T-cell (primary cell): Measurements from ENCODE around the gene PRDM16. TPM values are rescaled to one million over a fixed set of nuclear protein-coding genes. Genes with fewer than 3 reads are reported as not detected.

ENCODE experiments used
- ATAC-seq, 4 experiments: fragments of 200-7000 bp in 3 of 4; fragments of 150-1000 bp in 1 of 4; cut with Tn5 transposase; replicated peaks in 1 of 4; 1 replicate in 3 of 4; 2 replicates in 1 of 4; pipeline ENCODE4 v1.10.0; 2021; ENCODE audit warnings: moderate library complexity in 3 of 4, mild to moderate bottlenecking in 2 of 4, moderate number of reproducible peaks in 1 of 4
- CTCF ChIA-PET, 2 donors: fragments of 300-600 bp; sonication (Branson Sonifier 250); formaldehyde crosslinking; loops; one replicate each; lab custom pipeline; 2022; ENCODE audit warnings: antibody characterized with exemption in 2 of 2; lab: Charles Lee
- POLR2A ChIA-PET, 2 donors: fragments of 300-600 bp; sonication (Branson Sonifier 250); formaldehyde crosslinking; loops; one replicate each; lab custom pipeline; 2022; ENCODE audit warnings: antibody characterized with exemption in 2 of 2; lab: Charles Lee
- DNase-seq, 35 experiments: peaks; one replicate each; pipeline versions ENCODE4 v3.0.0 to v3.0.0-alpha.2; 2013 to 2023
- H3K27ac ChIP-seq: one replicate; pipeline ENCODE4 v1.5.1; 2013; ENCODE audit warnings: low read length
- H3K27me3 ChIP-seq, 2 experiments: replicated peaks in 1 of 2; 1 replicate in 1 of 2; 2 replicates in 1 of 2; pipeline versions ENCODE4 v1.6.1 to v1.7.0; 2013; ENCODE audit warnings: low read length in 1 of 2, mixed read lengths in 1 of 2; ENCODE audit not compliant: control insufficient read depth in 2 of 2, insufficient read depth in 2 of 2; ENCODE audit errors: extremely low read depth in 1 of 2
- H3K36me3 ChIP-seq, 2 donors: 1 replicate in 1 of 2; 2 replicates in 1 of 2; pipeline versions ENCODE4 v1.6.1 to v1.7.0; 2013; ENCODE audit warnings: low read length in 1 of 2; ENCODE audit not compliant: control insufficient read depth in 2 of 2, insufficient read depth in 1 of 2; ENCODE audit errors: extremely low read depth in 1 of 2
- H3K4me1 ChIP-seq, 2 experiments: 1 replicate in 1 of 2; 2 replicates in 1 of 2; pipeline versions ENCODE4 v1.6.1 to v1.7.0; 2013; ENCODE audit warnings: low read length in 2 of 2, mixed read lengths in 1 of 2; ENCODE audit not compliant: insufficient read depth in 2 of 2, control insufficient read depth in 1 of 2; ENCODE audit errors: extremely low read depth in 1 of 2
- H3K4me3 ChIP-seq, 2 donors: 1 replicate in 1 of 2; 2 replicates in 1 of 2; pipeline versions ENCODE4 v1.5.1 to v1.7.0; 2013; ENCODE audit warnings: mild to moderate bottlenecking in 2 of 2, low read length in 1 of 2, moderate library complexity in 1 of 2; ENCODE audit not compliant: control insufficient read depth in 1 of 2; ENCODE audit errors: extremely low read depth in 1 of 2
- H3K9me3 ChIP-seq: 2 replicates; pipeline ENCODE4 v1.7.0; 2013
- H3K27ac Mint-ChIP-seq, 2 donors: one replicate each; pipeline ENCODE4 v1.8.0; 2020 to 2021; ENCODE audit warnings: mild to moderate bottlenecking in 2 of 2, mixed read lengths in 2 of 2
- H3K27me3 Mint-ChIP-seq, 2 donors: one replicate each; pipeline ENCODE4 v1.8.0; 2021 to 2022; ENCODE audit warnings: mixed read lengths in 2 of 2
- H3K36me3 Mint-ChIP-seq: one replicate; pipeline ENCODE4 v1.8.0; 2021; ENCODE audit warnings: mixed read lengths
- H3K4me1 Mint-ChIP-seq, 3 donors: one replicate each; pipeline ENCODE4 v1.8.0; 2020 to 2022; ENCODE audit warnings: mixed read lengths in 3 of 3, mild to moderate bottlenecking in 1 of 3
- H3K4me3 Mint-ChIP-seq, 3 donors: one replicate each; pipeline ENCODE4 v1.8.0; 2020 to 2022; ENCODE audit warnings: mild to moderate bottlenecking in 3 of 3, mixed read lengths in 3 of 3, moderate library complexity in 3 of 3
- H3K9me3 Mint-ChIP-seq, 3 donors: one replicate each; pipeline ENCODE4 v1.8.0; 2020 to 2022; ENCODE audit warnings: mixed read lengths in 3 of 3
- WGBS: methylation state at CpG from one replicate; pipeline ENCODE4 v1.1.5; 2013; ENCODE audit warnings: missing lambda C conversion rate; ENCODE audit not compliant: insufficient coverage; 5-methylcytosine and 5-hydroxymethylcytosine counted together
- total RNA-seq, 35 experiments: library from RNA in 6 of 35; stranded (reverse) in 6 of 35; fragments of 120-200 nt in 1 of 35; gene quantifications; one replicate each; pipeline versions ENCODE4 v1.2.1 to v1.2.4 and lab custom pipeline; 2013 to 2026

PRDM16 gene
- total RNA-seq, 5 donors from 2014 or later (not counting 1 experiment from before 2014, with no cell fraction given) = 0.15 to 0.70 (median 0.24) TPM; not detected in 1

DNA sequence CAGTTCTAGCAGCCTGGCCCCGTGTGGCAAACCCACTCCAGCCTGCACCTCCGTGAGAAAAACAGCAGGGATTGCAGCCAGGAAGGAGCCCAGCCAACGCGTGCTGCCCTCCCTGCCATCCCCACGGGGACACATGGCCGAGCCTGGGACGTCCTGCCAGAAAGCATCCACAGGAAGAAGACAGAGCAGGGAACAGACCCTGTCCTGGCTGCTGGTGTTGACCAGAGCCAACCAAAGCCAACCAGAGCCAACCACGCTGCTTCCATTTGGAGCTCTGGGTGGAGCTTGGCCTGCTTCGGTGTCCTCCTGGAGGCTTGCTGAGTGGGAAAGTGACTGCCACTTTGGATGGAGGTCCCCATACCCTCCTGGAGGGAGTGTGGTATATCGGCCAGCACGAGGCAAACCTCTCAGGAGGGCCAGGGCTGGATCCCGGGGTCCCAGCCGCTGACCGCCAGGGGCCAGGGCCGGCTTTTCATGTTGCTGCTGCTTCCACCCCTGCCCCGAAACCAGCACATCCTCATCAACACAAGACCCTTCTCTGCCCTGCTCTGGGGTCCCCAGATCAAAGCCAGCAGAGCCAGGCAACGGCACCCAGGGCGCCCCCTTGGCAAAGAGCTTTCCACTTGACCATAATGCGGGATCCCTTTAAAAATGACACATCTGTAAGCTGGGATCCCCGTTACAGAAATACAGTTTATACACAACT is 304.9 kb downstream of the PRDM16 start:
- CTCF ChIA-PET = no interaction called here
- Mint-ChIP-seq H3K9me3 (no peaks in the 10 kb centered on the region), H3K27me3 (peaks cover 6 to 8% of the 10 kb centered on the region in 2 donors), H3K27ac (no peak overlapping the region), H3K4me1 (peaks cover 6 to 19% (median 16%) of the 10 kb centered on the region in 3 donors), H3K4me3 (no peak overlapping the region), H3K36me3 (no peaks in the 10 kb centered on the region)
- Histone ChIP-seq H3K27me3 (peaks cover 0 to 51% of the 10 kb centered on the region in 2 experiments), H3K9me3 (no peaks in the 10 kb centered on the region), H3K4me3 (no peak overlapping the region), H3K36me3 (no peaks in the 10 kb centered on the region), H3K27ac (no peak overlapping the region), H3K4me1 (peaks cover 2 to 38% of the 10 kb centered on the region in 2 experiments)
- POLR2A ChIA-PET = no interaction called here
- ATAC-seq = no peak
- 82% methylated on average over 19 of the region's 20 CpGs for WGBS
- DNase-seq = no peak

DNA sequence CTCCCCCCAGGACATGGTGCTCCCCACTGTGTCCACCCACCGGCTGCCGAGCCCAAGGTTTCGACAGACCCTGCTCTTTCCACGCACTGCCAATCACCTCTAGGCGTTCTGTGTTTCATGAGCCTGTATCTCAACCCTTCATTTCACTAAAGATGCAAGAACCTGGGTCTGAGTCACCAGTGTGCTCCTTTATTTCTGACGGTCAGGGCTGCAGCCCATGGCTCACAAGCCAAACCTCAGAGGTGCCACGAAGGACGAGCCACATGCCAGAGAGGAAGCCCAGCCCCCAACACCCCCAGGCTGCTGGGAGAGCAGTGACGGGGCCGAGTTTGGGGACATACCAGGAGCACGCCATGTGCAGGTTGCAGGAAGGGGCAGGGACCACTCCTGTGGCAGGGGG is 306.2 kb downstream of the PRDM16 start:
- Histone ChIP-seq H3K9me3 (no peaks in the 10 kb centered on the region), H3K4me3 (no peak overlapping the region), H3K27me3 (peaks cover 0 to 52% of the 10 kb centered on the region in 2 experiments), H3K4me1 (peaks cover 2 to 38% of the 10 kb centered on the region in 2 experiments), H3K27ac (no peak overlapping the region), H3K36me3 (no peaks in the 10 kb centered on the region)
- Mint-ChIP-seq H3K4me3 (no peak overlapping the region), H3K4me1 (peaks cover 6 to 19% (median 16%) of the 10 kb centered on the region in 3 donors), H3K36me3 (no peaks in the 10 kb centered on the region), H3K27me3 (peaks cover 6 to 8% of the 10 kb centered on the region in 2 donors), H3K27ac (no peak overlapping the region), H3K9me3 (no peaks in the 10 kb centered on the region)
- DNase-seq (no peak), ATAC-seq (no peak)
- ChIA-PET CTCF (no interaction called here), POLR2A (no interaction called here)
- 75% methylated on average over 6 of the region's 11 CpGs for WGBS

DNA sequence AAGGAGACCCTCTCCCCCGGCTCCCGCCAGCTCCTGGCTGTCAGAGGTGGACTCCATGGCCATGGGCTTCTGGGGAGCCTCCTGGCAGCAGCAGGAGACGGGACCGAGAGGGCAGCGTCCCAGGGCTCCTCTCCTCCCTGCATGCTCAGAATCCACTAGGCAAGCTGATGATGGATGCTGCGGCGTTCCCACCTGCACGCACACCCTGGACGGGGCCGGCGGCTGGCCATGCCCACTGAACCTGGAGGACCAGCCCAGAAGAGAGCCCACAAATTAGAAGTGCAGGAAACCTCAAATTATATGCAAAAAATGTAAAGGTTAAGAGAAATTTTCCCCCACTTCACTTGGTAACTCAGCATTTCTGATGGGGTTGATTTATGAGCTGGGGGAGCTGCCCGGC is 308.2 kb downstream of the PRDM16 start:
- H3K9me3 Mint-ChIP-seq = no peaks in the 10 kb centered on the region
- peaks cover 13% of the 10 kb centered on the region in 2 donors for H3K27me3 Mint-ChIP-seq
- no peak overlapping the region for H3K27ac Mint-ChIP-seq
- ChIA-PET POLR2A (no interaction called here), CTCF (no interaction called here)
- peaks cover 6 to 17% (median 12%) of the 10 kb centered on the region in 3 donors for H3K4me1 Mint-ChIP-seq
- ATAC-seq = no peak
- H3K4me3 ChIP-seq = no peak overlapping the region
- peaks cover 0 to 61% of the 10 kb centered on the region in 2 experiments for H3K27me3 ChIP-seq
- no peaks in the 10 kb centered on the region for H3K36me3 ChIP-seq
- H3K27ac ChIP-seq = no peak overlapping the region
- whole genome bisulfite sequencing = 100% methylated on average over 7 of the region's 12 CpGs
- H3K9me3 ChIP-seq = no peaks in the 10 kb centered on the region
- DNase-seq = no peak
- H3K4me1 ChIP-seq = peaks cover 2 to 37% of the 10 kb centered on the region in 2 experiments
- H3K4me3 Mint-ChIP-seq = no peak overlapping the region
- H3K36me3 Mint-ChIP-seq = no peaks in the 10 kb centered on the region

DNA sequence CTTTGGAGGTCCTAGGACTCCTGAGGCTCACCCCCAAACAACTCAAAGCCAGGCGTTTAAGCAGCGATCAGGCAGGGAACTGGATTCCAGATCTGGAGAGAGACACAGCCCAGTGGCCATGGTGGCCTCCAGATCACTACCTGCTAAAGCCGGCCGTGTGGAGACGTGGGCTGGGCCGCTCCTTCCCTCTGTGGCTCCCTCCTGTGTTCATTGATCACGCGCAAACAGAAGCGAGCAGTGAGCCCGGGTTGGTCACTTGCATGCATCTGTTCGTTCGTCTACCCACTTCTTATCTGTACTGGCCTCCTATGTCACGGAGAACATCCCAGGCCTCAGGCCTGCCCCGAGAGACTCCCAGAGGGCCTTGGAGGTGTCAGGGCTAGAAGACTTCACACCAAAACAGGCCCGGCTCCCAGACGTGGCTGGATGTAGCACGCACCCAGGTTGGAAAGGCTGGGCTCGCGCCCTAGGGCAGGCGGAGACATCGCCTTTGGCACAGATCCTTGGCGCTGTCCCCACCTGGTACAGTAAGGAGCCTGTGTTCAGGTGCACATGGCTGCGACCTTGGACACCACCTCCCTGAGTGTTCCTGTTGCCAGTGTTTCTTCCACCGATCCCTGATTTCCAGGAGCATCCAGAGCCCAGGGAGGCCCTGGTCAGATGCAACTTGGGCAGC is 308.7 kb downstream of the PRDM16 start:
- no peak overlapping the region for H3K27ac ChIP-seq
- no peak overlapping the region for H3K4me3 ChIP-seq
- DNase-seq (no peak), ATAC-seq (no peak)
- Mint-ChIP-seq H3K36me3 (no peaks in the 10 kb centered on the region), H3K27me3 (peaks cover 13% of the 10 kb centered on the region in 2 donors), H3K4me3 (no peak overlapping the region), H3K9me3 (no peaks in the 10 kb centered on the region), H3K4me1 (peaks cover 2 to 11% (median 6%) of the 10 kb centered on the region in 3 donors), H3K27ac (no peak overlapping the region)
- H3K27me3 ChIP-seq = peaks cover 0 to 66% of the 10 kb centered on the region in 2 experiments
- CTCF ChIA-PET = no interaction called here
- POLR2A ChIA-PET = no interaction called here
- no peaks in the 10 kb centered on the region for H3K36me3 ChIP-seq
- no peaks in the 10 kb centered on the region for H3K9me3 ChIP-seq
- 91% methylated on average over 23 of the region's 24 CpGs for WGBS
- peaks cover 2 to 32% of the 10 kb centered on the region in 2 experiments for H3K4me1 ChIP-seq

DNA sequence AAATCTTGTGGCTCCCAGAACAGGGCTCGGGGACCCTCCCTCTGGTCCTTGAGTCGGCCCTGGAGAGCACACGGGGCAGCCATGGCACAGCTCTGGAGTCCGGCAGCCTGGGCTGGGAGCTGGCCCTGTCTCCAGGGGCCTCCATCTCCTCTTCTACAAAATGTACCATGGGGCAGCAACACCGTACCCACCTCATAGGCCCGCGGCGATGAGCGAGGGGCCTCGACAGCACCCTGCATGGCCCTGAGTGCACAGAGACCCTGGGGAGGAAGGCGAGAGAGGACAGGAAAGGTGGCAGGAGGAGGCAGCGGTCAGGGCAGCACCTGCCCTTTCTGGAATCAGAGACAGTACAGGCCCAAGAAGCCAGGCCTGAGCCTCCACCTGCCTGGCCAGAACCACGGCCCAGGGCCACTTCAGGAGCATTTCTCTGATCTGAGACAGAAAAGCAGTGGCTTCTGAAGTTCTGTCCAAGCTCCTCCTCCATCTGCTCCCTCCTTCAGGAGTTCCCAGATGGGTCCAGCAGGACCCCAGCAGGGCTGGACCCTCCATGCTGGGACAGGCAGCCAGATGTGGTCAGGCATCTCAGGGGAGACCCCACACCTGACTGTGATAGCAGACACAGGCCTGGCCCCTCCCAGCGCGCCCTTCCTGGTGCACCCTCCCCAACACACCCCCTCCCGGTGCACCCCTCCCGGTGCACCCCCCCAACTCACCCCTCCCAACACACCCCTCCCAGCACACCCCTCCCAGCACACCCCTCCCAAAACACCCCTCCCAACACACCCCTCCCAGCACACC is 309.6 kb downstream of the PRDM16 start:
- peaks cover 0 to 3% (median 0%) of the 10 kb centered on the region in 3 donors for H3K4me1 Mint-ChIP-seq
- WGBS = 97% methylated on average over 11 of the region's 17 CpGs

DNA sequence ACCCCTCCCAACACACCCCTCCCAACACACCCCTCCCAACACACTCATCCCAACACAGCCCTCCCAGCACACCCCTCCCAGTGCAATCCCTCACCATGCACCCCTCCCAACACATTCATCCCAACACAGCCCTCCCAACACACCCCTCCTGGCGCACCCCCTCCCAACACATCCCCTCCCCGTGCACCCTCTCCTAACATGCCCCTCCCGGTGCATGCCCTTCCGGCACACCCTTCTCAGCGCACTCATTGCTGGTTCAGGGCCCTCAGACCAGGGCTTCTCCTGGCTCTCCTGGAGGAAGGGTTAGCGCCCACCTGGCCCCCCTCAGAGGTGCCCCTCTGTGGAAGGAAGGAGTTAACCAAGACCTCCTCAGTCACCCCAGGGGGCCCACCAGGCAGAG is 310.9 kb downstream of the PRDM16 start:
- POLR2A ChIA-PET = no interaction called here

More for the DNA sequence above, 309.6 kb downstream of the PRDM16 start:
- H3K27ac Mint-ChIP-seq = no peak overlapping the region
- no peak for DNase-seq
- no peaks in the 10 kb centered on the region for H3K9me3 Mint-ChIP-seq
- ATAC-seq = no peak
- Histone ChIP-seq H3K27me3 (peaks cover 0 to 67% of the 10 kb centered on the region in 2 experiments), H3K27ac (no peak overlapping the region), H3K9me3 (no peaks in the 10 kb centered on the region), H3K4me1 (peaks cover 0 to 30% of the 10 kb centered on the region in 2 experiments), H3K4me3 (no peak overlapping the region), H3K36me3 (no peaks in the 10 kb centered on the region)
- no peak overlapping the region for H3K4me3 Mint-ChIP-seq
- ChIA-PET CTCF (no interaction called here), POLR2A (no interaction called here)
- H3K27me3 Mint-ChIP-seq = peaks cover 13 to 14% of the 10 kb centered on the region in 2 donors
- no peaks in the 10 kb centered on the region for H3K36me3 Mint-ChIP-seq

More for the DNA sequence above, 310.9 kb downstream of the PRDM16 start:
- peaks cover 0 to 64% of the 10 kb centered on the region in 2 experiments for H3K27me3 ChIP-seq
- ATAC-seq (no peak), DNase-seq (no peak)
- peaks cover 0 to 31% of the 10 kb centered on the region in 2 experiments for H3K4me1 ChIP-seq
- H3K4me3 Mint-ChIP-seq = no peak overlapping the region
- H3K27ac ChIP-seq = no peak overlapping the region
- no peaks in the 10 kb centered on the region for H3K9me3 ChIP-seq
- H3K27ac Mint-ChIP-seq = no peak overlapping the region
- CTCF ChIA-PET = no interaction called here
- no peaks in the 10 kb centered on the region for H3K36me3 Mint-ChIP-seq
- H3K4me1 Mint-ChIP-seq = peaks cover 0 to 2% (median 0%) of the 10 kb centered on the region in 3 donors
- H3K36me3 ChIP-seq = no peaks in the 10 kb centered on the region
- H3K27me3 Mint-ChIP-seq = peaks cover 17% of the 10 kb centered on the region in 2 donors
- H3K4me3 ChIP-seq = no peak overlapping the region
- no peaks in the 10 kb centered on the region for H3K9me3 Mint-ChIP-seq
- WGBS = 75% methylated on average over 2 of the region's 6 CpGs
